HEK293 (cell line): Measurements from ENCODE around the gene SOX5.

Experiments used
- CTCF ChIA-PET: fragments of 350-600 bp; formaldehyde crosslinking; extraction: SDS; loops from one replicate; lab custom pipeline; 2021; ENCODE audit warnings: antibody characterized with exemption; lab: Yijun Ruan, JAX
- POLR2A ChIA-PET: fragments of 300-600 bp; formaldehyde crosslinking; extraction: SDS; loops from one replicate; lab custom pipeline; 2020; ENCODE audit warnings: antibody characterized with exemption, inconsistent platforms; lab: Yijun Ruan, JAX
- H3K27ac ChIP-seq: fragments of 200-500 bp; sonication (Bioruptor generic); 2 replicates; pipeline ENCODE4 v1.5.1; 2014; ENCODE audit warnings: low read depth, low read length, control low read depth, inconsistent platforms; ENCODE audit errors: extremely low read depth
- H3K36me3 ChIP-seq, 2 experiments: fragments of 200-500 bp in 1 of 2; sonication (Bioruptor generic) in 1 of 2; 1 replicate in 1 of 2; 2 replicates in 1 of 2; pipeline ENCODE4 v1.5.1; 2014 to 2017; ENCODE audit warnings: inconsistent platforms in 2 of 2, low read length in 2 of 2; ENCODE audit not compliant: control insufficient read depth in 2 of 2, insufficient read depth in 1 of 2
- H3K4me1 ChIP-seq: fragments of 200-500 bp; sonication (Bioruptor generic); 2 replicates; pipeline ENCODE4 v1.5.1; 2014; ENCODE audit warnings: mild to moderate bottlenecking, low read length, inconsistent platforms; ENCODE audit not compliant: control insufficient read depth, insufficient read depth
- H3K4me3 ChIP-seq: 2 replicates; pipeline ENCODE4 v1.5.1; 2011; ENCODE audit warnings: low read depth, mild to moderate bottlenecking, control low read depth, low read length, moderate library complexity
- H3K9me3 ChIP-seq: fragments of 200-500 bp; sonication (Bioruptor generic); 2 replicates; pipeline ENCODE4 v1.5.1; 2014; ENCODE audit warnings: low read depth, low read length, inconsistent platforms; ENCODE audit not compliant: control insufficient read depth, insufficient read depth
- KLF9 ChIP-seq: fragments of 450-650 bp; formaldehyde crosslinking; IDR thresholded peaks from 2 replicates; pipeline ENCODE4 v1.5.1; 2016; ENCODE audit warnings: missing biosample characterization, missing genetic modification characterization, low read depth
- ZBTB20 ChIP-seq: fragments of 450-650 bp; formaldehyde crosslinking; IDR thresholded peaks from 2 replicates; pipeline ENCODE4 v1.5.1; 2016; ENCODE audit warnings: missing biosample characterization, missing genetic modification characterization
- ZEB2 ChIP-seq: fragments of 450-650 bp; formaldehyde crosslinking; IDR thresholded peaks from 2 replicates; pipeline ENCODE4 v1.5.1; 2016; ENCODE audit warnings: missing biosample characterization, missing genetic modification characterization
- ZFP3 ChIP-seq: fragments of 450-650 bp; formaldehyde crosslinking; IDR thresholded peaks from 2 replicates; pipeline ENCODE4 v1.5.1; 2016; ENCODE audit warnings: low read depth, missing biosample characterization, missing genetic modification characterization
- ZFP69B ChIP-seq: fragments of 450-650 bp; formaldehyde crosslinking; IDR thresholded peaks from 2 replicates; pipeline ENCODE4 v1.5.1; 2016; ENCODE audit warnings: missing biosample characterization, missing genetic modification characterization
- ZNF302 ChIP-seq: fragments of 450-650 bp; formaldehyde crosslinking; IDR thresholded peaks from 2 replicates; pipeline ENCODE4 v1.5.1; 2016; ENCODE audit warnings: missing biosample characterization, missing genetic modification characterization, low read depth
- ZNF366 ChIP-seq: fragments of 450-650 bp; formaldehyde crosslinking; conservative IDR thresholded peaks from 2 replicates; pipeline ENCODE4 v1.5.1; 2016; ENCODE audit warnings: missing biosample characterization, missing genetic modification characterization
- ZNF391 ChIP-seq: fragments of 450-650 bp; formaldehyde crosslinking; IDR thresholded peaks from 2 replicates; pipeline ENCODE4 v1.5.1; 2016; ENCODE audit warnings: low read depth, missing biosample characterization, missing genetic modification characterization, borderline replicate concordance
- ZNF510 ChIP-seq: fragments of 450-650 bp; formaldehyde crosslinking; IDR thresholded peaks from 2 replicates; pipeline ENCODE4 v1.5.1; 2018; ENCODE audit warnings: mild to moderate bottlenecking, missing genetic modification characterization, missing biosample characterization; ENCODE audit not compliant: insufficient replicate concordance
- ZNF626 ChIP-seq: fragments of 450-650 bp; sonication (Bioruptor Pico); formaldehyde crosslinking; IDR thresholded peaks from 2 replicates; pipeline ENCODE4 v1.5.1; 2018; ENCODE audit warnings: missing biosample characterization, missing genetic modification characterization, inconsistent platforms
- ZNF660 ChIP-seq: fragments of 450-650 bp; IDR thresholded peaks from 2 replicates; pipeline ENCODE4 v1.5.1; 2018; ENCODE audit warnings: missing biosample characterization, mild to moderate bottlenecking, missing genetic modification characterization
- ZNF677 ChIP-seq: fragments of 450-650 bp; IDR thresholded peaks from 2 replicates; pipeline ENCODE4 v1.5.0; 2018; ENCODE audit warnings: missing biosample characterization, mild to moderate bottlenecking, missing genetic modification characterization, moderate library complexity
- ZNF768 ChIP-seq: fragments of 450-650 bp; formaldehyde crosslinking; IDR thresholded peaks from 2 replicates; pipeline ENCODE4 v1.5.1; 2018; ENCODE audit warnings: missing biosample characterization, mild to moderate bottlenecking, missing genetic modification characterization
- ZNF785 ChIP-seq: fragments of 450-650 bp; formaldehyde crosslinking; IDR thresholded peaks from 2 replicates; pipeline ENCODE4 v1.5.1; 2016; ENCODE audit warnings: missing biosample characterization, missing genetic modification characterization
- ZNF837 ChIP-seq: fragments of 450-650 bp; formaldehyde crosslinking; IDR thresholded peaks from 2 replicates; pipeline ENCODE4 v1.5.1; 2016; ENCODE audit warnings: missing biosample characterization, missing genetic modification characterization
- ZNF843 ChIP-seq: fragments of 450-650 bp; formaldehyde crosslinking; IDR thresholded peaks from 2 replicates; pipeline ENCODE4 v1.5.1; 2016; ENCODE audit warnings: missing biosample characterization, missing genetic modification characterization
- TF ChIP-seq, protein P1 (sequence below): fragments of 450-650 bp; formaldehyde crosslinking; IDR thresholded peaks from 2 replicates; pipeline ENCODE4 v1.5.1; 2016; ENCODE audit warnings: missing biosample characterization, missing genetic modification characterization
- TF ChIP-seq, protein P2 (sequence below): fragments of 450-650 bp; formaldehyde crosslinking; IDR thresholded peaks from 2 replicates; pipeline ENCODE4 v1.5.1; 2016; ENCODE audit warnings: missing biosample characterization, missing genetic modification characterization
- TF ChIP-seq, protein P3 (sequence below): fragments of 450-650 bp; formaldehyde crosslinking; IDR thresholded peaks from 2 replicates; pipeline ENCODE4 v1.5.1; 2016; ENCODE audit warnings: missing biosample characterization, missing genetic modification characterization, borderline replicate concordance
- TF ChIP-seq, protein P4 (sequence below): fragments of 450-650 bp; formaldehyde crosslinking; IDR thresholded peaks from 2 replicates; pipeline ENCODE4 v1.5.1; 2016; ENCODE audit warnings: missing biosample characterization, missing genetic modification characterization

Gene SOX5

DNA sequence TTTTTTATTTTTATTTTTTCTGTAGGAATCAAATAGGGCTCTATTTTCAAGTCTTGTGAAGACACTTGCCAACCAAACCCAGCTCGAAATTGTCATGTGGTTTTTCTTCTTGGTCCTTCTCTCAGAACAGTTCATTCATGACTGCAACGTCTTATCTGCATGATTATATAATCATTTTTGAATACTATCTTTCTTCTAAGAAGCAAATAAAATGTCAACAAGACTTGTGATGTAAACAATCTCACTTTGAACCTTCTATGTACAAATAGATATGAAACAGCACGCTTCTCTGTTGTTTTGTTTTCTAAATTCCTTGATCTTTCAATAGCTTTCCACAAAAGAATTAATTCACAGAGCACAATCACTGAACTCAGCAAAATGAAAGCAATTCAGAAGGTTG, 320.7 kb downstream of the SOX5 start (continued):
- TF ChIP-seq ZNF366 (tag by site-specific recombination): no peak
- no peak for TF ChIP-seq ZNF837 (tag by site-specific recombination)
- TF ChIP-seq, all 188 proteins: peak for 0

DNA sequence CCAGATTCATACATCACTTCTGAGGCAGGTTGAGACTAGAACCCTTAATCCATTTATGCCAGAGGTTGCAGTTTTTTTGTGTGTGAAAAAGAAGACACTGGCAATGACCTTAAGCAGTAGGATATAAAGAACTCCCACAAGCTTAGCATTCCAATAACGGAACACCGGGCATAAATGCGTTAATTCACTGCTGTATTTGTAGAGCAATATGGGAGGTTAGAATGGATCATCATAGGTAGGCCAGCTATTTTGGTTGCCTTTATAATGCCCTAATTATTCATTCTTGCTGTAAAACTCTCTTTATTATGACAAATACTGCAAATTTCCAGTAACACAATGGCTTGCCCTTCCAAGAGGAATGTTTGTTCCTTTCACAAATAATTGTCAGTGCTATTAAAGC, 322.7 kb downstream of the SOX5 start:
- Histone ChIP-seq H3K9me3 (no peaks in the 10 kb centered on the region), H3K4me3 (no peak overlapping the region), H3K27ac (no peak overlapping the region)
- CTCF ChIA-PET: no interaction called here
- POLR2A ChIA-PET: no interaction called here
- no peak for TF ChIP-seq ZNF785 (tag by site-specific recombination)
- TF ChIP-seq ZNF660 (tag by site-specific recombination): no peak
- no peak for TF ChIP-seq KLF9 (tag by site-specific recombination)
- TF ChIP-seq, protein P1, sequence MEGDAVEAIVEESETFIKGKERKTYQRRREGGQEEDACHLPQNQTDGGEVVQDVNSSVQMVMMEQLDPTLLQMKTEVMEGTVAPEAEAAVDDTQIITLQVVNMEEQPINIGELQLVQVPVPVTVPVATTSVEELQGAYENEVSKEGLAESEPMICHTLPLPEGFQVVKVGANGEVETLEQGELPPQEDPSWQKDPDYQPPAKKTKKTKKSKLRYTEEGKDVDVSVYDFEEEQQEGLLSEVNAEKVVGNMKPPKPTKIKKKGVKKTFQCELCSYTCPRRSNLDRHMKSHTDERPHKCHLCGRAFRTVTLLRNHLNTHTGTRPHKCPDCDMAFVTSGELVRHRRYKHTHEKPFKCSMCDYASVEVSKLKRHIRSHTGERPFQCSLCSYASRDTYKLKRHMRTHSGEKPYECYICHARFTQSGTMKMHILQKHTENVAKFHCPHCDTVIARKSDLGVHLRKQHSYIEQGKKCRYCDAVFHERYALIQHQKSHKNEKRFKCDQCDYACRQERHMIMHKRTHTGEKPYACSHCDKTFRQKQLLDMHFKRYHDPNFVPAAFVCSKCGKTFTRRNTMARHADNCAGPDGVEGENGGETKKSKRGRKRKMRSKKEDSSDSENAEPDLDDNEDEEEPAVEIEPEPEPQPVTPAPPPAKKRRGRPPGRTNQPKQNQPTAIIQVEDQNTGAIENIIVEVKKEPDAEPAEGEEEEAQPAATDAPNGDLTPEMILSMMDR (tag by site-specific recombination): no peak
- no peak for TF ChIP-seq ZFP3
- TF ChIP-seq, protein P2, sequence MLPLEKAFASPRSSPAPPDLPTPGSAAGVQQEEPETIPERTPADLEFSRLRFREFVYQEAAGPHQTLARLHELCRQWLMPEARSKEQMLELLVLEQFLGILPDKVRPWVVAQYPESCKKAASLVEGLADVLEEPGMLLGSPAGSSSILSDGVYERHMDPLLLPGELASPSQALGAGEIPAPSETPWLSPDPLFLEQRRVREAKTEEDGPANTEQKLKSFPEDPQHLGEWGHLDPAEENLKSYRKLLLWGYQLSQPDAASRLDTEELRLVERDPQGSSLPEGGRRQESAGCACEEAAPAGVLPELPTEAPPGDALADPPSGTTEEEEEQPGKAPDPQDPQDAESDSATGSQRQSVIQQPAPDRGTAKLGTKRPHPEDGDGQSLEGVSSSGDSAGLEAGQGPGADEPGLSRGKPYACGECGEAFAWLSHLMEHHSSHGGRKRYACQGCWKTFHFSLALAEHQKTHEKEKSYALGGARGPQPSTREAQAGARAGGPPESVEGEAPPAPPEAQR (tag by site-specific recombination): no peak
- TF ChIP-seq ZNF768 (tag by site-specific recombination): no peak
- no peak for TF ChIP-seq ZNF510 (tag by site-specific recombination)
- TF ChIP-seq, protein P3, sequence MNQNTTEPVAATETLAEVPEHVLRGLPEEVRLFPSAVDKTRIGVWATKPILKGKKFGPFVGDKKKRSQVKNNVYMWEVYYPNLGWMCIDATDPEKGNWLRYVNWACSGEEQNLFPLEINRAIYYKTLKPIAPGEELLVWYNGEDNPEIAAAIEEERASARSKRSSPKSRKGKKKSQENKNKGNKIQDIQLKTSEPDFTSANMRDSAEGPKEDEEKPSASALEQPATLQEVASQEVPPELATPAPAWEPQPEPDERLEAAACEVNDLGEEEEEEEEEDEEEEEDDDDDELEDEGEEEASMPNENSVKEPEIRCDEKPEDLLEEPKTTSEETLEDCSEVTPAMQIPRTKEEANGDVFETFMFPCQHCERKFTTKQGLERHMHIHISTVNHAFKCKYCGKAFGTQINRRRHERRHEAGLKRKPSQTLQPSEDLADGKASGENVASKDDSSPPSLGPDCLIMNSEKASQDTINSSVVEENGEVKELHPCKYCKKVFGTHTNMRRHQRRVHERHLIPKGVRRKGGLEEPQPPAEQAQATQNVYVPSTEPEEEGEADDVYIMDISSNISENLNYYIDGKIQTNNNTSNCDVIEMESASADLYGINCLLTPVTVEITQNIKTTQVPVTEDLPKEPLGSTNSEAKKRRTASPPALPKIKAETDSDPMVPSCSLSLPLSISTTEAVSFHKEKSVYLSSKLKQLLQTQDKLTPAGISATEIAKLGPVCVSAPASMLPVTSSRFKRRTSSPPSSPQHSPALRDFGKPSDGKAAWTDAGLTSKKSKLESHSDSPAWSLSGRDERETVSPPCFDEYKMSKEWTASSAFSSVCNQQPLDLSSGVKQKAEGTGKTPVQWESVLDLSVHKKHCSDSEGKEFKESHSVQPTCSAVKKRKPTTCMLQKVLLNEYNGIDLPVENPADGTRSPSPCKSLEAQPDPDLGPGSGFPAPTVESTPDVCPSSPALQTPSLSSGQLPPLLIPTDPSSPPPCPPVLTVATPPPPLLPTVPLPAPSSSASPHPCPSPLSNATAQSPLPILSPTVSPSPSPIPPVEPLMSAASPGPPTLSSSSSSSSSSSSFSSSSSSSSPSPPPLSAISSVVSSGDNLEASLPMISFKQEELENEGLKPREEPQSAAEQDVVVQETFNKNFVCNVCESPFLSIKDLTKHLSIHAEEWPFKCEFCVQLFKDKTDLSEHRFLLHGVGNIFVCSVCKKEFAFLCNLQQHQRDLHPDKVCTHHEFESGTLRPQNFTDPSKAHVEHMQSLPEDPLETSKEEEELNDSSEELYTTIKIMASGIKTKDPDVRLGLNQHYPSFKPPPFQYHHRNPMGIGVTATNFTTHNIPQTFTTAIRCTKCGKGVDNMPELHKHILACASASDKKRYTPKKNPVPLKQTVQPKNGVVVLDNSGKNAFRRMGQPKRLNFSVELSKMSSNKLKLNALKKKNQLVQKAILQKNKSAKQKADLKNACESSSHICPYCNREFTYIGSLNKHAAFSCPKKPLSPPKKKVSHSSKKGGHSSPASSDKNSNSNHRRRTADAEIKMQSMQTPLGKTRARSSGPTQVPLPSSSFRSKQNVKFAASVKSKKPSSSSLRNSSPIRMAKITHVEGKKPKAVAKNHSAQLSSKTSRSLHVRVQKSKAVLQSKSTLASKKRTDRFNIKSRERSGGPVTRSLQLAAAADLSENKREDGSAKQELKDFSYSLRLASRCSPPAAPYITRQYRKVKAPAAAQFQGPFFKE (tag by site-specific recombination): no peak
- no peak for TF ChIP-seq ZNF391 (tag by site-specific recombination)
- TF ChIP-seq ZFP69B (tag by site-specific recombination): no peak
- no peak for TF ChIP-seq ZNF843
- no peak for TF ChIP-seq ZNF302 (tag by site-specific recombination)
- TF ChIP-seq ZNF626: no peak
- no peak for TF ChIP-seq ZBTB20 (tag by site-specific recombination)
- no peak for TF ChIP-seq ZNF677 (tag by site-specific recombination)
- TF ChIP-seq, protein P4, sequence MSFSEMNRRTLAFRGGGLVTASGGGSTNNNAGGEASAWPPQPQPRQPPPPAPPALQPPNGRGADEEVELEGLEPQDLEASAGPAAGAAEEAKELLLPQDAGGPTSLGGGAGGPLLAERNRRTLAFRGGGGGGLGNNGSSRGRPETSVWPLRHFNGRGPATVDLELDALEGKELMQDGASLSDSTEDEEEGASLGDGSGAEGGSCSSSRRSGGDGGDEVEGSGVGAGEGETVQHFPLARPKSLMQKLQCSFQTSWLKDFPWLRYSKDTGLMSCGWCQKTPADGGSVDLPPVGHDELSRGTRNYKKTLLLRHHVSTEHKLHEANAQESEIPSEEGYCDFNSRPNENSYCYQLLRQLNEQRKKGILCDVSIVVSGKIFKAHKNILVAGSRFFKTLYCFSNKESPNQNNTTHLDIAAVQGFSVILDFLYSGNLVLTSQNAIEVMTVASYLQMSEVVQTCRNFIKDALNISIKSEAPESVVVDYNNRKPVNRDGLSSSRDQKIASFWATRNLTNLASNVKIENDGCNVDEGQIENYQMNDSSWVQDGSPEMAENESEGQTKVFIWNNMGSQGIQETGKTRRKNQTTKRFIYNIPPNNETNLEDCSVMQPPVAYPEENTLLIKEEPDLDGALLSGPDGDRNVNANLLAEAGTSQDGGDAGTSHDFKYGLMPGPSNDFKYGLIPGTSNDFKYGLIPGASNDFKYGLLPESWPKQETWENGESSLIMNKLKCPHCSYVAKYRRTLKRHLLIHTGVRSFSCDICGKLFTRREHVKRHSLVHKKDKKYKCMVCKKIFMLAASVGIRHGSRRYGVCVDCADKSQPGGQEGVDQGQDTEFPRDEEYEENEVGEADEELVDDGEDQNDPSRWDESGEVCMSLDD (tag by site-specific recombination): no peak
- no peak for TF ChIP-seq ZEB2 (tag by site-specific recombination)
- TF ChIP-seq, all 188 proteins: peak for 0
- Histone ChIP-seq H3K4me1 (no peaks in the 10 kb centered on the region), H3K36me3 (no peaks in the 10 kb centered on the region)
